GM10266 (cell line): ENCODE measurements around the gene NEGR1.

Experiments
- DNase-seq: peaks from one replicate; pipeline ENCODE4 v3.0.0; 2012; ENCODE audit errors: extremely low spot score
- TF ChIP-seq, protein P1 (sequence below): IDR thresholded peaks from 2 replicates; pipeline ENCODE4 v1.5.1; 2012; ENCODE audit warnings: mild to moderate bottlenecking, low read depth; ENCODE audit not compliant: control insufficient read depth, insufficient read depth; ENCODE audit errors: missing control alignments

Gene NEGR1

DNA sequence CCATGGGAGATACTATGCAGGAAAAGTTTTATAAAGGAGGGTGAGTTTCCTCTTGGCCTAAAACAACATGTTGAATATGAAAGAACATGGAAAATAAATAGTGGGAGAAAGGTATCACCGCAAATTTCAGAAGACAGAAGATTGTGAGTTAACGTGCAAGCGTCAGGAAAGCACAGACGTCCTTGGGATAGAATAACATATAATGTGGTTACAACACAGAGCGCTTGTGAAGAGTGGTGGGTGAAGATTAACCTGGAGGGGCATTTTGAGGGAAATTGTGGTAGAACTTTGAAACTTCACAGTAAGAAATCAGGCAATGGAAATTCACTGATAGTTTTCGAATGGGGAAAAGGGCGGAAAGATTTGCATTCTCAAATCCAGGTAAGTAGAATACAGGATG is 47.3 kb downstream of the NEGR1 start:
- no peak for DNase-seq
- TF ChIP-seq, protein P1, sequence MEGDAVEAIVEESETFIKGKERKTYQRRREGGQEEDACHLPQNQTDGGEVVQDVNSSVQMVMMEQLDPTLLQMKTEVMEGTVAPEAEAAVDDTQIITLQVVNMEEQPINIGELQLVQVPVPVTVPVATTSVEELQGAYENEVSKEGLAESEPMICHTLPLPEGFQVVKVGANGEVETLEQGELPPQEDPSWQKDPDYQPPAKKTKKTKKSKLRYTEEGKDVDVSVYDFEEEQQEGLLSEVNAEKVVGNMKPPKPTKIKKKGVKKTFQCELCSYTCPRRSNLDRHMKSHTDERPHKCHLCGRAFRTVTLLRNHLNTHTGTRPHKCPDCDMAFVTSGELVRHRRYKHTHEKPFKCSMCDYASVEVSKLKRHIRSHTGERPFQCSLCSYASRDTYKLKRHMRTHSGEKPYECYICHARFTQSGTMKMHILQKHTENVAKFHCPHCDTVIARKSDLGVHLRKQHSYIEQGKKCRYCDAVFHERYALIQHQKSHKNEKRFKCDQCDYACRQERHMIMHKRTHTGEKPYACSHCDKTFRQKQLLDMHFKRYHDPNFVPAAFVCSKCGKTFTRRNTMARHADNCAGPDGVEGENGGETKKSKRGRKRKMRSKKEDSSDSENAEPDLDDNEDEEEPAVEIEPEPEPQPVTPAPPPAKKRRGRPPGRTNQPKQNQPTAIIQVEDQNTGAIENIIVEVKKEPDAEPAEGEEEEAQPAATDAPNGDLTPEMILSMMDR = no peak

DNA sequence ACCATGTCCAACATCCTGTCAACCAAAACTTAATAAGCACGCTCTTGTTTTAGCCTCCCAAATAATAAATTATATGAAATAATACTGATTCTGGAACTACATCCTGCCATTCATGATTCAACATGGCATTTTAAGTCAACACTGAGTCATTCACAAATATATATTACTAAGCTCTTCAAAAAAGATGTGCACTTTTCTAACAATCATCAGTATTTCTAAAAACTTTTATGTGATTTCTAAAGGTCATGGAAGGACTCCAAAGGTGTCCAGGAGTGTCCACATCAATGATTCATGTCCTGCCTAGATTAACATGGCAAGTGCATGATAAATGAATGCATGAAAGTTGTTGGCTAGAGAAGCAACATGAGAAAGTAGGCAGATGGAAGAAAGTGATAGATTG is 51.6 kb downstream of the NEGR1 start:
- TF ChIP-seq, protein P1 = no peak
- no peak for DNase-seq

DNA sequence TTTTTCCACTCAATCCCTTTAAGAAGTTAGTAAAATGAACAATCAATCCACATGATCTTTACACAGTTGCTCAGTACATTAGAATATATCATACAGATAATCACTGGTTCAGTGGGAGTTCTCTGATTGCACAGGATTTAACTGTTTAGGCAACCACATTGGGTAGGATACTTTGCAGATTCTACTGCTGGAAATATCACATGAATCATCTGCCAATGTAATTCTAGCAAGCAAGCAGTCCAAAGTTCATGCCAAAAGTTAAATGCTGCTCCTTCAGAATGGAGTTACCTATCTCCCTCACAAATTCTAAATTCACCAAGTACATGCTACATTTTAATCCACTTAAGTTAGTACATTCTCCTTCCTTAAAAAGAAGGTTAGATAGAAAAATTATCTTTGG is 52.4 kb downstream of the NEGR1 start:
- no peak for DNase-seq
- TF ChIP-seq, protein P1 = no peak

DNA sequence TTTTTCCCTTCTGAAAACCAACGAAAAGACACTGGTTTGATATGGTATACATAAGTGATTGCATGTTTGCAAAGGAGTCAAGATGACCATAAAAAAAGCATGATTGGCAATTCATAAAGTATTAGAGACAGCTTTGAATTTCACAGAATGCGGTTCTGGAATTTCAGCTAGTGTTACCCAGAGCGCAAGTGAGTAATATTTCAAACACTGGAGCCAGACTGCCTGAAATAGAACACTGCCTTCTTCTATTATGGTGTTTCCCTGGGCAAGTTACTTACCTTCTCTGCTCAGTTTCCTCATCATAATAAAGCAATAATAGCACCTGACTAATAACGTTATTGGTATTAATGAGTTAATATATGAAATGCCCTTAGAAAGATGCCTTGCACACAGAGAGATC is 54.7 kb downstream of the NEGR1 start:
- no peak for DNase-seq
- TF ChIP-seq, protein P1 = no peak

DNA sequence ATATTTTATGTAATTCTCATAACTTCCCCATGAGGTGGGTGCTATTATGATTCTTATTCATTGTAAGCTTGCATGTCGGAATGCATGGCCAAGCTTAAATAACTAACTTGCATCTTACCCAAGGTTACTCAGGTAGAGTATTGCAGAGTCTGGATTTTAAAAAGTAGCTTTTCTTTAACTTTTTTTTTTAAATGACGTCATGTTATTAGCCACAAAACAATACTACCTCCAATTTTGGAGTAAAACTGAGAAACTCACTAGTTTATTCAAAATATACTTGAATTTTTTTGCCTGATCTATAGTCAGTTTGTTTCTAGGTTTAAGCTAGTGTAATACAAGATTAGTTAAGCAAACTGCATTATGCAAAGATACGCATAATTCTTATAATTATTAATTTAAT is 57.8 kb downstream of the NEGR1 start:
- TF ChIP-seq, protein P1 = no peak
- DNase-seq = no peak

DNA sequence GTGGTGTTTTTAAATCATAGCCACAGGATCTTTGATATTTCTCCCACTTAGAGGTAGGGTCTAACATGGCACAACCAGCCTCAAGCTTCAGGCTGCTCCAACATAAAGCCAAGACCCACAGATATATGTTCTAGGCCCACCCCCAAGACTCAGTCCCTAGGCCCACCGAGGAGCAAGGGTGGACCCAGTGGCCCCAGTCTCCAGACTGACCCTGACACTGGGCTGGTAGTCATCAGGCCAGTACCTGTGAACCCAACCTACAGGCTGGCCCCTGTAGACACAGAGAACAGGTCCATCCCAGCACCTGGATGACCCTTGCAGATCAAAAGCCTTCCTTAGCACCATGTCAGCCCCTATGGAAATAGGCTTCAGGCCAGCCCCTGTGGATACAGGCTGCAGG is 60.5 kb downstream of the NEGR1 start:
- TF ChIP-seq, protein P1 = no peak
- no peak for DNase-seq

DNA sequence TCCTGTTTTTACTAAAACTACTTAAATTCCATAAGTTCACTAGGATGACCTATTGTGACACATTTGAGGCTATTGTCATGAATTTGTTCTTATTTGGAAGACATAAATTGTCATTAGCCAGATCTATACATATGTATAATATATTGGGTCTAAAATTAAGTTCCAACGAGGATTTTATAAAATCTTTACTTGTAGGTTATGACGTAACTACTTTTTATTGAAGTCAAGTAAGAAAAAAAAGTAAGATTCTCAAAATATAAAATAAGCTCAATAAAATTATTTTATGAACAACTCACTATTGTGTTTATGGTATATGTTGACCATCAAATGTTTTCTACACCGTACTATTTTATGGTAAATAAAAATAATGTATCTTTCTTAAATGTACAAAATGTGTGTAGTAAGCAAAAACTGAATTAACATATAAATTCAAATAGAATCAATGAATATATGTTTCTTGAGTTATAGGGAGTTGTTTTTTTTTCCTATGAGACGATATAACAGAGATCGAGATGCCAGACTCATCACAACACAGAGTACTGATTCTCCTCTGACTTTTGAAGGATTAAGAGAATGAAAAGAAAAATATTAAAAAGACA is 64.1 kb downstream of the NEGR1 start:
- TF ChIP-seq, protein P1 = no peak
- DNase-seq = no peak
